Measurements from ENCODE around the gene NUMB. TPM values are rescaled to one million over a fixed set of nuclear protein-coding genes. Genes with fewer than 3 reads are reported as not detected.

The NUMB gene
- total RNA-seq, 4 donors from 2014 or later, result 27.7 to 52.8 (median 34.2) TPM

- H3K4me1 ChIP-seq, result peaks cover 0 to 8% (median 0%) of the 10 kb centered on the region in 3 donors
- TF ChIP-seq POLR2A (IDR thresholded peaks at IDR 0.05) (no peak), CTCF (IDR thresholded peaks at IDR 0.05) (no peak)
- intact Hi-C loops (cut with DNase I), result no loop called here
- H3K36me3 ChIP-seq, result peaks cover 0 to 12% (median 0%) of the 10 kb centered on the region in 3 donors
- peaks cover 0 to 12% (median 8%) of the 10 kb centered on the region in 3 donors for H3K9me3 ChIP-seq
- WGBS, 2 donors, result 76 to 86% methylated on average over 2 of the region's 2 CpGs
- no peak for DNase-seq
- H3K27ac ChIP-seq, result no peak overlapping the region
- no peak overlapping the region for H3K4me3 ChIP-seq
- H3K27me3 ChIP-seq, result no peaks in the 10 kb centered on the region
Measured at GRCh38 chr14:73381380-73382013, 76.8 kb downstream of the NUMB start.

GRCh38 chr14:73376585-73376984, 81.8 kb downstream of the NUMB start:
- DNase-seq, result no peak
- Histone ChIP-seq H3K27ac (no peak overlapping the region), H3K9me3 (no peaks in the 10 kb centered on the region), H3K4me1 (no peaks in the 10 kb centered on the region), H3K27me3 (no peaks in the 10 kb centered on the region), H3K36me3 (no peaks in the 10 kb centered on the region), H3K4me3 (no peak overlapping the region)
- TF ChIP-seq POLR2A (IDR thresholded peaks at IDR 0.05), result no peak
- TF ChIP-seq CTCF (IDR thresholded peaks at IDR 0.05), result no peak
- intact Hi-C loops (cut with DNase I), result no loop called here

GRCh38 chr14:73375861-73376260, 82.5 kb downstream of the NUMB start:
- no peak for DNase-seq
- Histone ChIP-seq H3K4me1 (no peaks in the 10 kb centered on the region), H3K27me3 (no peaks in the 10 kb centered on the region), H3K9me3 (no peaks in the 10 kb centered on the region), H3K4me3 (no peak overlapping the region), H3K36me3 (no peaks in the 10 kb centered on the region), H3K27ac (no peak overlapping the region)
- TF ChIP-seq CTCF (IDR thresholded peaks at IDR 0.05), result no peak
- TF ChIP-seq POLR2A (IDR thresholded peaks at IDR 0.05), result no peak
- intact Hi-C loops (cut with DNase I), result no loop called here
- 29 to 50% methylated on average over 1 of the region's 1 CpG for WGBS, 2 donors

GRCh38 chr14:73374218-73374617, 84.1 kb downstream of the NUMB start:
- no peak for DNase-seq
- TF ChIP-seq CTCF (IDR thresholded peaks at IDR 0.05), result no peak
- no peak for TF ChIP-seq POLR2A (IDR thresholded peaks at IDR 0.05)
- intact Hi-C loops (cut with DNase I), result no loop called here
- Histone ChIP-seq H3K27ac (no peak overlapping the region), H3K4me3 (no peak overlapping the region), H3K36me3 (no peaks in the 10 kb centered on the region), H3K27me3 (no peaks in the 10 kb centered on the region), H3K9me3 (no peaks in the 10 kb centered on the region), H3K4me1 (no peaks in the 10 kb centered on the region)
- 89 to 91% methylated on average over 1 of the region's 1 CpG for WGBS, 2 donors

GRCh38 chr14:73372529-73372928, 85.8 kb downstream of the NUMB start:
- intact Hi-C loops (cut with DNase I), result no loop called here
- H3K4me3 ChIP-seq, result no peak overlapping the region
- no peak overlapping the region for H3K27ac ChIP-seq
- TF ChIP-seq CTCF (IDR thresholded peaks at IDR 0.05) (no peak), POLR2A (IDR thresholded peaks at IDR 0.05) (no peak)
- no peaks in the 10 kb centered on the region for H3K9me3 ChIP-seq
- H3K27me3 ChIP-seq, result no peaks in the 10 kb centered on the region
- no peaks in the 10 kb centered on the region for H3K36me3 ChIP-seq
- H3K4me1 ChIP-seq, result no peaks in the 10 kb centered on the region
- DNase-seq, result no peak
